Amniotic stem cell (primary cell): Measurements from ENCODE around the gene ZBTB16.

ENCODE experiments used
- DNase-seq: peaks from one replicate; lab custom pipeline; 2025; lab: John Stamatoyannopoulos, UW

Gene ZBTB16

GRCh38 chr11:114063829-114064201 lies 4.3 kb downstream of the ZBTB16 start:
- DNase-seq: no peak

GRCh38 chr11:114064216-114064615 lies 4.7 kb downstream of the ZBTB16 start:
- DNase-seq: no peak

- no peak for DNase-seq
Measured at GRCh38 chr11:114065094-114065493, 5.6 kb downstream of the ZBTB16 start.

- DNase-seq: no peak
Measured at GRCh38 chr11:114066046-114066648, 6.6 kb downstream of the ZBTB16 start.

- DNase-seq: no peak
Measured at GRCh38 chr11:114068327-114068726, 8.8 kb downstream of the ZBTB16 start.

- no peak for DNase-seq
Measured at GRCh38 chr11:114070464-114071139, 11.1 kb downstream of the ZBTB16 start.

GRCh38 chr11:114073007-114073827 lies 13.7 kb downstream of the ZBTB16 start:
- DNase-seq: no peak

- no peak for DNase-seq
Measured at GRCh38 chr11:114073828-114074381, 14.4 kb downstream of the ZBTB16 start.

- DNase-seq: no peak
Measured at GRCh38 chr11:114074546-114075343, 15.2 kb downstream of the ZBTB16 start.

GRCh38 chr11:114075344-114075610 lies 15.8 kb downstream of the ZBTB16 start:
- no peak for DNase-seq

GRCh38 chr11:114075891-114076441 lies 16.5 kb downstream of the ZBTB16 start:
- DNase-seq: no peak

GRCh38 chr11:114076921-114077331 lies 17.4 kb downstream of the ZBTB16 start:
- no peak for DNase-seq

GRCh38 chr11:114077482-114078305 lies 18.2 kb downstream of the ZBTB16 start:
- no peak for DNase-seq

GRCh38 chr11:114078423-114078822 lies 18.9 kb downstream of the ZBTB16 start:
- DNase-seq: no peak

- no peak for DNase-seq
Measured at GRCh38 chr11:114079511-114080065, 20.1 kb downstream of the ZBTB16 start.

- no peak for DNase-seq
Measured at GRCh38 chr11:114080219-114080618, 20.7 kb downstream of the ZBTB16 start.

GRCh38 chr11:114080769-114081168 lies 21.3 kb downstream of the ZBTB16 start:
- DNase-seq: no peak

GRCh38 chr11:114081641-114082414 lies 22.3 kb downstream of the ZBTB16 start:
- DNase-seq: no peak

- no peak for DNase-seq
Measured at GRCh38 chr11:114082415-114082748, 22.9 kb downstream of the ZBTB16 start.

GRCh38 chr11:114082767-114083181 lies 23.3 kb downstream of the ZBTB16 start:
- DNase-seq: no peak
